HepG2 (cell line): ENCODE results near the gene CDK6. TPM values are rescaled to one million over a fixed set of nuclear protein-coding genes. Genes with fewer than 3 reads are reported as not detected.
A peak's percentile ranks its signal among the peaks of the same experiment; 100 is the strongest.

Source experiments
- CBX1 ChIP-seq: IDR thresholded peaks from one replicate; pipeline ENCODE4 v1.6.1; 2016; ENCODE audit warnings: antibody characterized with exemption, low read depth
- KLF13 ChIP-seq: sonication (generic); formaldehyde crosslinking; IDR thresholded peaks from 2 replicates; pipeline ENCODE4 v1.4.0; 2020; ENCODE audit warnings: mild to moderate bottlenecking, missing genetic modification reagents
- SOX13 ChIP-seq, 3 experiments: fragments of 450-650 bp in 1 of 3; sonication (generic) in 1 of 3; formaldehyde crosslinking in 1 of 3; IDR thresholded peaks in 2 of 3; conservative IDR thresholded peaks in 1 of 3; 2 replicates each; pipeline versions ENCODE4 v1.5.0 to v1.6.1; 2016 to 2020; ENCODE audit warnings: antibody characterized with exemption in 1 of 3, mild to moderate bottlenecking in 1 of 3, missing compliant biosample characterization in 1 of 3, missing genetic modification reagents in 1 of 3, moderate library complexity in 1 of 3
- STAG1 ChIP-seq: sonication (generic); formaldehyde crosslinking; IDR thresholded peaks from 2 replicates; pipeline ENCODE4 v1.4.0; 2020; ENCODE audit warnings: missing genetic modification reagents
- YEATS2 ChIP-seq: sonication (generic); formaldehyde crosslinking; IDR thresholded peaks from 2 replicates; pipeline ENCODE4 v1.4.0; 2020; ENCODE audit warnings: missing genetic modification reagents, borderline replicate concordance
- ZNF101 ChIP-seq: sonication (generic); formaldehyde crosslinking; IDR thresholded peaks from 2 replicates; pipeline ENCODE4 v1.4.0; 2020; ENCODE audit warnings: mild to moderate bottlenecking, low read depth, missing genetic modification reagents, borderline replicate concordance
- ZNF382 ChIP-seq: sonication (generic); formaldehyde crosslinking; IDR thresholded peaks from 2 replicates; pipeline ENCODE4 v1.5.0; 2020; ENCODE audit warnings: missing genetic modification reagents, mild to moderate bottlenecking, borderline replicate concordance
- polyA plus RNA-seq, 8 experiments: library from polyadenylated mRNA; depleted of rRNA in 3 of 8; stranded (reverse) in 7 of 8; unstranded in 1 of 8; fragments of >200 nt; fragmentation: Illumina TruSeq in 4 of 8; extraction: Trizol in 4 of 8; gene quantifications; 2 replicates each; pipeline versions ENCODE4 v1.2.1 to v1.2.3, GENCODE V29; 2011 to 2016; ENCODE audit warnings: low read depth in 4 of 8, missing spikeins in 1 of 8, mixed read lengths in 1 of 8; ENCODE audit not compliant: insufficient read depth in 1 of 8
- total RNA-seq, 5 experiments: library from RNA; depleted of rRNA; stranded (reverse); fragments of >200 nt; fragmentation: Illumina TruSeq; extraction: Trizol; gene quantifications; 2 replicates each; pipeline ENCODE4 v1.2.3, GENCODE V29; 2016; ENCODE audit warnings: low read depth in 1 of 5
- TF ChIP-seq, protein P1 (sequence below): IDR thresholded peaks from 2 replicates; pipeline ENCODE4 v1.6.1; 2016; ENCODE audit warnings: mild to moderate bottlenecking
- TF ChIP-seq, protein P2 (sequence below): sonication (generic); formaldehyde crosslinking; IDR thresholded peaks from 2 replicates; pipeline ENCODE4 v1.5.1; 2020; ENCODE audit warnings: mild to moderate bottlenecking, moderate library complexity, missing genetic modification reagents
- TF ChIP-seq, protein P3 (sequence below): sonication (generic); formaldehyde crosslinking; IDR thresholded peaks from 2 replicates; pipeline ENCODE4 v1.5.1; 2020; ENCODE audit warnings: mild to moderate bottlenecking, missing genetic modification reagents, moderate library complexity
- TF ChIP-seq, protein P4 (sequence below), 2 experiments: sonication (generic) in 1 of 2; formaldehyde crosslinking in 1 of 2; IDR thresholded peaks; 2 replicates each; pipeline versions ENCODE4 v1.4.0 to v1.6.1; 2016 to 2020; ENCODE audit warnings: borderline replicate concordance in 1 of 2, low read depth in 1 of 2, mild to moderate bottlenecking in 1 of 2, missing genetic modification reagents in 1 of 2

Gene CDK6
- total and polyA plus RNA-seq, 2 of the 13 experiments (the other 11 are each of a cell fraction or from before 2014, with no cell fraction given): 34.6 to 90.8 TPM

DNA sequence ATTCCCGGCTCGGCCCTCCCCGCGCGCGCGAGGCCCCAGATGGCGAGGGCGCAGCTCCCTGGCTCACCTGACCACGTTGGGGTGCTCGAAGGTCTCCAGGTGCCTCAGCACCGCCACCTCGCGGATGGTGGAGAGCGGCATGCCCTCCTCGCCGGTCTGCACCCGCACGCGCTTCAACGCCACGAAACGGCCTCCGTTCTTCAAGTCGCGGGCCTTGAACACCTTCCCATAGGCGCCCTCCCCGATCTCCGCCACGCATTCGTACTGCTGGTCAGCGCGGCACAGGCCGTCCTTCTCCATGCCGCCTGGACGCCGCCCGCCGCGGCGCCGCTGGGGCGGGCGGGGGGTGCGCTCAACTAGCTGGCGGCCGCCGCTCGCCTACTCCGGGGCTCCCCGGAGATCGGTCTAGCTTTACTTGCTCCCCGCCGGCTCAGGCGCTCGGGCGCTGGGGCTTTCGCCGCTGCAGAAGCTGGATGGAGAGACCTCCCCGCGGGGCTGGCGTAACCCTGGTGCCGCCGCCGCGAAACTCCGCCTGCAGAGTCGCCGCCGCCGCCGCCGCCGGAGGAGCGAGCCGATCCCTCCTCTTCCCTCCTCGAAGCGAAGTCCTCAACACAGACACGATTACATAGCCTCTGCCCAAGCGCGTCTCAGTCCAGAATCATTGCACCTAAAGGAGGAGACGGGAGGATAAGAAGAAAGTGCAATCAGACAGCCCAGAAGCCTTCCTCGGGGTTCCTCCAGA, 3.2 kb downstream of the CDK6 start (continued):
- TF ChIP-seq, protein P1, sequence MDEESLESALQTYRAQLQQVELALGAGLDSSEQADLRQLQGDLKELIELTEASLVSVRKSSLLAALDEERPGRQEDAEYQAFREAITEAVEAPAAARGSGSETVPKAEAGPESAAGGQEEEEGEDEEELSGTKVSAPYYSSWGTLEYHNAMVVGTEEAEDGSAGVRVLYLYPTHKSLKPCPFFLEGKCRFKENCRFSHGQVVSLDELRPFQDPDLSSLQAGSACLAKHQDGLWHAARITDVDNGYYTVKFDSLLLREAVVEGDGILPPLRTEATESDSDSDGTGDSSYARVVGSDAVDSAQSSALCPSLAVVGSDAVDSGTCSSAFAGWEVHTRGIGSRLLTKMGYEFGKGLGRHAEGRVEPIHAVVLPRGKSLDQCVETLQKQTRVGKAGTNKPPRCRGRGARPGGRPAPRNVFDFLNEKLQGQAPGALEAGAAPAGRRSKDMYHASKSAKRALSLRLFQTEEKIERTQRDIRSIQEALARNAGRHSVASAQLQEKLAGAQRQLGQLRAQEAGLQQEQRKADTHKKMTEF (CRISPR knock-in tag): peak; percentile 50; the same call in 1 of the 2 replicates
- no peak for TF ChIP-seq SOX13 (IDR thresholded peaks at IDR 0.05)
- peak in 1 of 2 experiments; percentile 50; a peak in 1 of 4 replicates for TF ChIP-seq SOX13 (CRISPR knock-in tag; conservative IDR thresholded peaks at IDR 0.05 in 1 of 2, IDR thresholded peaks at IDR 0.05 in 1 of 2)
- TF ChIP-seq KLF13 (CRISPR knock-in tag): no peak
- no peak for TF ChIP-seq CBX1
- no peak for TF ChIP-seq ZNF382
- peak; percentile 85 for TF ChIP-seq STAG1 (CRISPR knock-in tag)
- 0 out of 2 replicates have a peak, but pooled peaks have one; percentile 29 for TF ChIP-seq YEATS2 (CRISPR knock-in tag)
- TF ChIP-seq, protein P2, sequence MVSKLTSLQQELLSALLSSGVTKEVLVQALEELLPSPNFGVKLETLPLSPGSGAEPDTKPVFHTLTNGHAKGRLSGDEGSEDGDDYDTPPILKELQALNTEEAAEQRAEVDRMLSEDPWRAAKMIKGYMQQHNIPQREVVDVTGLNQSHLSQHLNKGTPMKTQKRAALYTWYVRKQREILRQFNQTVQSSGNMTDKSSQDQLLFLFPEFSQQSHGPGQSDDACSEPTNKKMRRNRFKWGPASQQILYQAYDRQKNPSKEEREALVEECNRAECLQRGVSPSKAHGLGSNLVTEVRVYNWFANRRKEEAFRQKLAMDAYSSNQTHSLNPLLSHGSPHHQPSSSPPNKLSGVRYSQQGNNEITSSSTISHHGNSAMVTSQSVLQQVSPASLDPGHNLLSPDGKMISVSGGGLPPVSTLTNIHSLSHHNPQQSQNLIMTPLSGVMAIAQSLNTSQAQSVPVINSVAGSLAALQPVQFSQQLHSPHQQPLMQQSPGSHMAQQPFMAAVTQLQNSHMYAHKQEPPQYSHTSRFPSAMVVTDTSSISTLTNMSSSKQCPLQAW: peak; percentile 82
- no peak for TF ChIP-seq ZNF101 (CRISPR knock-in tag)
- TF ChIP-seq, protein P3, sequence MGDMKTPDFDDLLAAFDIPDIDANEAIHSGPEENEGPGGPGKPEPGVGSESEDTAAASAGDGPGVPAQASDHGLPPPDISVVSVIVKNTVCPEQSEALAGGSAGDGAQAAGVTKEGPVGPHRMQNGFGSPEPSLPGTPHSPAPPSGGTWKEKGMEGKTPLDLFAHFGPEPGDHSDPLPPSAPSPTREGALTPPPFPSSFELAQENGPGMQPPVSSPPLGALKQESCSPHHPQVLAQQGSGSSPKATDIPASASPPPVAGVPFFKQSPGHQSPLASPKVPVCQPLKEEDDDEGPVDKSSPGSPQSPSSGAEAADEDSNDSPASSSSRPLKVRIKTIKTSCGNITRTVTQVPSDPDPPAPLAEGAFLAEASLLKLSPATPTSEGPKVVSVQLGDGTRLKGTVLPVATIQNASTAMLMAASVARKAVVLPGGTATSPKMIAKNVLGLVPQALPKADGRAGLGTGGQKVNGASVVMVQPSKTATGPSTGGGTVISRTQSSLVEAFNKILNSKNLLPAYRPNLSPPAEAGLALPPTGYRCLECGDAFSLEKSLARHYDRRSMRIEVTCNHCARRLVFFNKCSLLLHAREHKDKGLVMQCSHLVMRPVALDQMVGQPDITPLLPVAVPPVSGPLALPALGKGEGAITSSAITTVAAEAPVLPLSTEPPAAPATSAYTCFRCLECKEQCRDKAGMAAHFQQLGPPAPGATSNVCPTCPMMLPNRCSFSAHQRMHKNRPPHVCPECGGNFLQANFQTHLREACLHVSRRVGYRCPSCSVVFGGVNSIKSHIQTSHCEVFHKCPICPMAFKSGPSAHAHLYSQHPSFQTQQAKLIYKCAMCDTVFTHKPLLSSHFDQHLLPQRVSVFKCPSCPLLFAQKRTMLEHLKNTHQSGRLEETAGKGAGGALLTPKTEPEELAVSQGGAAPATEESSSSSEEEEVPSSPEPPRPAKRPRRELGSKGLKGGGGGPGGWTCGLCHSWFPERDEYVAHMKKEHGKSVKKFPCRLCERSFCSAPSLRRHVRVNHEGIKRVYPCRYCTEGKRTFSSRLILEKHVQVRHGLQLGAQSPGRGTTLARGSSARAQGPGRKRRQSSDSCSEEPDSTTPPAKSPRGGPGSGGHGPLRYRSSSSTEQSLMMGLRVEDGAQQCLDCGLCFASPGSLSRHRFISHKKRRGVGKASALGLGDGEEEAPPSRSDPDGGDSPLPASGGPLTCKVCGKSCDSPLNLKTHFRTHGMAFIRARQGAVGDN (CRISPR knock-in tag): peak; percentile 97
- TF ChIP-seq, protein P4, sequence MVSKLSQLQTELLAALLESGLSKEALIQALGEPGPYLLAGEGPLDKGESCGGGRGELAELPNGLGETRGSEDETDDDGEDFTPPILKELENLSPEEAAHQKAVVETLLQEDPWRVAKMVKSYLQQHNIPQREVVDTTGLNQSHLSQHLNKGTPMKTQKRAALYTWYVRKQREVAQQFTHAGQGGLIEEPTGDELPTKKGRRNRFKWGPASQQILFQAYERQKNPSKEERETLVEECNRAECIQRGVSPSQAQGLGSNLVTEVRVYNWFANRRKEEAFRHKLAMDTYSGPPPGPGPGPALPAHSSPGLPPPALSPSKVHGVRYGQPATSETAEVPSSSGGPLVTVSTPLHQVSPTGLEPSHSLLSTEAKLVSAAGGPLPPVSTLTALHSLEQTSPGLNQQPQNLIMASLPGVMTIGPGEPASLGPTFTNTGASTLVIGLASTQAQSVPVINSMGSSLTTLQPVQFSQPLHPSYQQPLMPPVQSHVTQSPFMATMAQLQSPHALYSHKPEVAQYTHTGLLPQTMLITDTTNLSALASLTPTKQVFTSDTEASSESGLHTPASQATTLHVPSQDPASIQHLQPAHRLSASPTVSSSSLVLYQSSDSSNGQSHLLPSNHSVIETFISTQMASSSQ (IDR thresholded peaks at IDR 0.05; ENCODE audit: low read depth): no peak
- TF ChIP-seq, protein P4 (CRISPR knock-in tag; IDR thresholded peaks at IDR 0.05; ENCODE audit: borderline replicate concordance): 0 out of 2 replicates have a peak, but pooled peaks have one; percentile 74
